CD4-positive, alpha-beta T cell treated with Interleukin-6 at 100 ng/mL for 8 hours (primary cell): Measurements from ENCODE around the gene TRAPPC3.

ENCODE experiments used
- DNase-seq: peaks from one replicate; pipeline ENCODE4 v3.0.0-alpha.2; 2020; ENCODE audit warnings: mixed read lengths, low spot score

TRAPPC3 gene

GRCh38 chr1:36098650-36099365, 50.5 kb downstream of the TRAPPC3 start:
- DNase-seq, result no peak

DNA sequence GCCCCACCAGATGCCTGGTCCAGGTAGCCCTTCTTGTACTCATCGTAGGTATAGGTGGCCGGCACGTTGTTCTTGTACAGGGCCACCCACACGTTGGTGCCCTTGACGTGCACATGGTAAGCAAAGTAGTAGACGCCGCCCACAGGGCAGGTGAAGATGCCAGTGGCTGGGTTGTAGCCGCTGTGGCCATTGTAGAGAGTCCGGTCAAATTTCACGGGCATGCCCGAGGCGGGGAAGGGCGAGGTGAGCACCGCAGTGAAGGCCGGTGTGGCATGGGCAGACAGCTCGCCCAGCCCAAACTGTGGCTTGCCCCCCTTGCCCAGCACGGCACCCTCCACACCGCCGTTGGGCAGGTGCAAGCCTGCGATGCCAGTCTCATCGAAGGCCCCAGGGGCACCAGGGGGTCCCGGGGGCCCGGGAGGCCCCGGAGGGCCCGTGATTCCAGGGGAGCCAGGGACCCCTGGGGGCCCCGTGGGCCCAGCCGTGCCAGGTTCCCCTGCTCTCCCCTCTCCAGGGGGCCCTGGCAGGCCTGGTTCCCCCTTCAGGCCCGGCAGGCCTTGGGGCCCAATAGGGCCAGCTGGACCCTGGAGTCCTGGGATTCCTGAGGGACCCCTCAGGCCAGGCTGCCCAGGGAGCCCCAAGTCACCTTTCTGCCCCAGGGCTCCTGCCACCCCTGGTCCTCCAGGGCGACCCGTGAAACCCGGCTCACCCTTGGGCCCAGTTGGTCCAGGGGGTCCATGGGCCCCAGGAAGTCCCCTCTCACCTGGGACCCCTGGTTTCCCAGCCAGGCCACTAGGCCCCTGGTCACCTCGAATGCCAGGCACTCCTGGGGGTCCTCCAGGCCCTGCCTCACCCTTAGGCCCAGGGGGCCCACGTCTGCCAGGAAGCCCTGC, 51.3 kb downstream of the TRAPPC3 start:
- no peak for DNase-seq

DNA sequence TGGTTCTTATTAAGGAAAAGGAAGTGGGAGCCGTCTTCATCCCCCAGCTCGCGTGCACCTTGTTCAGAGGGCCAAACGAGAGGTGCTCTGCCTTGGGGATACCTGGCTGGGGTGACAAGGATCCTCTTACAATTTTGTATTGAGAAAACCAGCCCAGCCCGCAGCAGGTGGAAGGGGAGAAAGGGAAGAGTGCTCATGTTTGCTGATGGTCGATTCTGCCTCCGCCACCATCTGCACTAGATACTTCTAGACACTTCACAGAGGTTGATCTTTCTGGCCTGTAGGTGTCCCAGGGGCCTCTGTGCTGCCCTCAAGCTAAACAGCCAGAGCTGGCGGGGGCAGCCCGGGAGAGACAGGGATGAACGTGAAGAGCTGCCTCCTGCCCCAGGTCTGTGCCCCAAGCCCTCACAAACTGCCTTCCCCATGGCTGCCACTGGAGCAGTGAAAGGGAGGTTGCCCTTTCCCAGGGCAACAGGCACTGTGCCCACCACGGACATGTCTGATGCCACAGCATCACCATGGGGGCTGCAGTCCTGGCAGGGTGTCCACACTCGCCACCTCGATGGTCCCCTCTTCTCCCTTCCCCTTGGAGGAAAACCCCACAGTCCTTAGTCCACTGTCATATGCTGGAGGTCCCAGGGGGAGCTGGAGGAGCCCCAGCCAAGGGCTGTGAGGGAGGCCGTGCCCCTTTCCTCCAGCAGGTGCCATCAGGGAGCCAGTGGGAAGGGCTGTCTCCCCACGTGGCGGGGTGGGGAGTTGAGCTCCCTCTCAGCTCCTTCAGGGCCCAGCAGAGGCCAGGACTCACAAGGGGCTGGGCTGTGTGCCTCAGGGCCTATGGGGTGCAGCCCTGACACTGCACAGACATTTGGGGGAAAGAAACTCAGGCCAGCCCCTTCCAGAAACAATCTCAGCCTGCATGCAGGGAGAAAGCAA, 52.5 kb downstream of the TRAPPC3 start:
- no peak for DNase-seq

DNA sequence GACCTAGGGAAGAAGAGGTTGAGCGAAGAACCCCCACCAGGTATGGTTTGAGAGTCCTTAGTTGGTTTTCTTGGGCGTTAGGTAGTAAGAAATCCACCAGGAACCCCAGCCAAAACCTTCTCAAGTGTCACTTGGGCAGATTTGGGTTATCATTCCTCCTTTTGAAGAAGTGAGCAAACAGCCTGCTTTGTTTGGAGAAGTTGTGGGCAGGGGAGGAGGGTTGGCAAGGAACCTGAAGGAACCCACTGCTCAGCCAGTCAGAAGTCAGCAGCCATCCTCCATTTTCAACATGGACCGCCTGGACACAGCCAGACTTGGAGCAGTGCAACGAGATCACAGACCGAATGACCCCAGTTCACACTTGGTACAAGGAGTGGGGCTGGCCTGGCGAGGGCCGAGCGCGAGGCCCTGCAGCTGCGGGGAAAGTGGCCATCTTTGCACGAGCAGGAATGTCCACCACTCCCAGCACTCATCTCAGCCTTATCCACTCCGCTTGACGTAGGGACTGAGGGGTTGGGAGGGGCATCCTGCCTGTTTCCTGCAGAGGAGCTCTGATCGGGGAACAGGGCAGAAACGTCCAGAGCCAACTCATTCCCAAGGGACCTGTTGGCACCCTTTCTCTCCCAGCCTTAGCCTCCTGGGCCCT, 53.4 kb downstream of the TRAPPC3 start:
- no peak for DNase-seq

GRCh38 chr1:36094621-36095061, 54.6 kb downstream of the TRAPPC3 start:
- no peak for DNase-seq

GRCh38 chr1:36093929-36094328, 55.4 kb downstream of the TRAPPC3 start:
- no peak for DNase-seq

DNA sequence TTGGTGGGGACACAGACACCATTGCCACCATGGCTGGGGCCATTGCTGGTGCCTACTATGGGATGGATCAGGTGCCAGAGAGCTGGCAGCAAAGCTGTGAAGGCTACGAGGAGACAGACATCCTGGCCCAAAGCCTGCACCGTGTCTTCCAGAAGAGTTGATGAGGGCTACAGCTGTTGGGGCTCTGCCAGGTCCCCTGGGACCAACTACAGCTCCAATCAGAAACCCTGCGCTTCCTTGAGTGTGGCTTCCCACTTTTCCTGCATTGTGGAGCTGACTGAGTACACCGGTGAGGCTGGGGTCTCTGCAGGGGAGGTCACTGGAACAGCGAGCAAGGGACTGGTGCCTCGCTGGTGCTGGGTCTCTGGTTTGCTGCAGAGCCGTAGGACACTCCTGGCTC, 56.1 kb downstream of the TRAPPC3 start:
- DNase-seq, result no peak

DNA sequence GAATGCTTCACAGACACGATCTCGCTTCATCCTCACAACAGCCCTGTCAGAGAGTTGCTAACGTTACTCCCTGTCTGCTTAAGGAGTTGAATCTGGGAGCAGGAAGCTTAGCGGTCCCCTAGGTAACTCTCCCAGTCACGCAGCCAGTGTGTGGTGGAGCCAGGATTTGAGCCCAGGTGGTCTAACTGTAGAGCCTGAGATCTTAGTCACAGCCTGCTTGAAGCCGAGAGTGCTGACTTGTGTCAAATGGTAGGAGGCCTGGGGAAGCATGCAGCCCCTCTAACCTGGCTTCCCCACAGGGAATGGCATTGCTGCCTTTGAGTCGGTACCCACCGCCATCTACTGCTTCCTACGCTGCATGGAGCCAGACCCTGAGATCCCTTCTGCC, 56.5 kb downstream of the TRAPPC3 start:
- no peak for DNase-seq

DNA sequence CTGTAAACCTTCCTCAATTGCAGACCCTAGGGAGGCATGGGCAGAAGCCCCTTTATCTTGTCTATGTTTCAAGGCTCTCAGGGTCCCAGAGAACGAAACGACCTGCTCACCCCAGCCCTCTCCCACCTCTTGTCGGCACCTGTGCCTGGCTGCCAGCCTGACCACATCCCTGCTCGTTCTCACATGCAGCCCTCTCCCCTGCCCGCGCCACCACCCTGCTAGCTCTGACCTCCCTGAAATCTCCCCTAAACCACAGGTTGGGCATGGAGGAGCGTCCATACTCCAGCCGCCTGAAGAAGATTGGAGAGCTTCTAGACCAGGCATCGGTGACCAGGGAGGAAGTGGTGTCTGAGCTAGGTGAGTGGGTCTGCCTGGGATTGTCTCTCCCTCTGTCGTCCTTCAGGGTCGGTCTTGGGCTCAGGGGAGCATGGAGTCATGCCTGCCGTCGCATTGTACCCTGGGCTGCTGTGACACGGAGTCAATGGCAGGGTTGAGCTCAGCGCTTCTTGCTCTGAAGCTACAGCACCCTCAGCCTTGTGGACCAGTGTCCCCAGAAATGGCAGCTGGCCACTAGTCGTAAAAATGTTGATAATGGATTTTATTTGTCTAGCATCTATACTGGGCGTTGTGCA, 57.0 kb downstream of the TRAPPC3 start:
- no peak for DNase-seq

DNA sequence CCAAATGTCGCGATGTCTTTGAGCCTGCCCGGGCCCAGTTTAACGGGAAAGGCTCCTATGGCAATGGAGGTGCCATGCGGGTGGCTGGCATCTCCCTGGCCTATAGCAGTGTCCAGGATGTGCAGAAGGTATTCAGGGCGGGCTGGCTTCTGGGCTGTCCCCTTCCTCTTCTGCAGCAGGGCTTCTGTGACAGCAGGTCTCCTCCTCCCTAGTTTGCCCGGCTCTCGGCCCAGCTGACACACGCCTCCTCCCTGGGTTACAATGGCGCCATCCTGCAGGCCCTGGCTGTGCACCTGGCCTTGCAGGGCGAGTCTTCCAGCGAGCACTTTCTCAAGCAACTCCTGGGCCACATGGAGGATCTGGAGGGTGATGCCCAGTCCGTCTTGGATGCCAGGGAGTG, 57.6 kb downstream of the TRAPPC3 start:
- DNase-seq, result no peak

DNA sequence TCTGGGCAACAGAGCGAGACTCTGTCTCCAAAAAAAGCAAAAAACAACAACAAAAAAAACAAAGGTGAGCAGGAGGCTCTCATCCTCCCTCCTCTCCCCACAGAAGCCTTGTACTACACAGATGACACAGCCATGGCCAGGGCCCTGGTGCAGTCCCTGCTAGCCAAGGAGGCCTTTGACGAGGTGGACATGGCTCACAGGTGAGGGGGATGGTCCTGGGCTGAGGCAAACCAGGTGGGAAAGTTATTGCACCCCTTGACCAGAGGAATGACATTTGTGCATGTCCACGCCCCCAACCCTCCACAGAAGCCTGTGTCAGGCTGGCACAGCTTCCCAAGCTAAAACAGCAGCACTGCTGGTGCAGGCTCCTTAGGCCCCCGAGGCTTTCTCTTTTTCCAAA, 58.1 kb downstream of the TRAPPC3 start:
- no peak for DNase-seq

DNA sequence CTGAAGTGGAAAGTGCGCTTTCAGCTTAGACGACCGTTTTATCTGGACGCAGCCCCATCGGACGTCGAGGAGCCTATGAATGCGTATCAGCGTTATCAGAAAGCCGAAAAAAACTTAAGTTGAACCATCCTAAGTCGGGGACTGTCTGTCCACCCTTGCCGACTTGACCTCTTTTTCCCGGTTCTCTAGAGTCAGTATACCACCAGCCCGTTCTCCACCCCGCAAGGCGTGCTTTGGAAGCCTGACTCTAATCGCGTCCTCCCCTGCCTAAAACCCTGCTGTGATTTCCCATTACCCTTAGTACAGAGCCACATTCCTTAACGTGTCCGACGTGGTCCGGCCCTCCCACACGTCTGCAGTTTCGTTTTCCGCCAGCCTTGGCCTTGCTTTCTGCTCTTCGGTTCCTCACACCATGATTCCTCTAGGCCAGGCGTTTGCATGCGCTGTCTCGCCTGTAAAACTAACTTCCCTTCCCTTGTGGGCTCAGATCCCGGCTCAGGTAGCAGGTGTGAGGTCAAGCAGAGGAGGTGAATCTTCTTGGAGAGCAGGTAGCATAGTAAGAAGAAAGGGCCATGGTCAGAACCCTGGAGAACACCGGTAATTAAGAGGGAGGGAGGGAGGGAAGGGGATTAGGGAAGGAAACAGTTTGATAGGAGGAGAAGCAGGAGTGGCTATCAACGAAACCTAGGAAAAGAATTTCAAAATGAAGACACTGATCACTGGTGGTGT, 59.7 kb downstream of the TRAPPC3 start:
- DNase-seq, result no peak

DNA sequence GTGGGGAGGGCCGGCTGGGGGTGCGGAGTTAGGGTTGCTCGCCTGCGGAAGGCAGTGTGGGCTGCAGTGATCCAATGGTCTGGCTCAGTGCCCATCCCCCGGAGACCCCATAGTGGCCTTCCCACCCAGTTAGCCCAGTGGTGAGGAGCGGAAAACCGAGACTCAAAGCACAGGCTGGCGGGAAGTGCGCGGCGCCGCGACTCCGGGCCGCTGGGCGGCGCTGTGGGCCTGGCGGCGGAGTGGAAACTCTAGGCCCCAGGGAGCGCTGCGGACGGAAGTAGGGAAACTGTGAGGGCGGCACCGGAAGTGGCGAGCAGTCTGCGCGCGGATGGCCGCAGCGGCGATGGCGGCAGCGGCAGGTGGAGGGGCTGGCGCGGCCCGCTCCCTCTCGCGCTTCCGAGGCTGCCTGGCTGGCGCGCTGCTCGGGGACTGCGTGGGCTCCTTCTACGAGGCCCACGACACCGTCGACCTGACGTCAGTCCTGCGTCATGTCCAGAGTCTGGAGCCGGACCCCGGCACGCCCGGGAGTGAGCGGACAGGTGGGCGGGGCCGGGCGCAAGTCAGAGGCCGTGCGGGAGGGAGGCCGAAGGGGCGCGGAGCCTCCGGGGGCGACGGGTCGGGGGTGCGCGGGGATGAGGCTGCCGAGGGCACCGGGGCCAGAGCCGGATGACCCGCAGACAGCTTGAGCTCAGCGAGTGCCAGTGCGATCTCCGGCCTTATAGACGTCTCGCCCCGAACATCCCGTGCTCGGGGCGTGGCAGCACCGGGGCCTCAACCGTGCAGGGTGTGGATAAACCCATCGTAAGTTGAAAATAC, 60.5 kb downstream of the TRAPPC3 start, which contains the start of gene ADPRS:
ADPRS (plus strand) TSS at position 316 of the 816 bp plus-strand sequence; CDS start at position 329, 13 bp downstream.
- peak; percentile 87 for DNase-seq

DNA sequence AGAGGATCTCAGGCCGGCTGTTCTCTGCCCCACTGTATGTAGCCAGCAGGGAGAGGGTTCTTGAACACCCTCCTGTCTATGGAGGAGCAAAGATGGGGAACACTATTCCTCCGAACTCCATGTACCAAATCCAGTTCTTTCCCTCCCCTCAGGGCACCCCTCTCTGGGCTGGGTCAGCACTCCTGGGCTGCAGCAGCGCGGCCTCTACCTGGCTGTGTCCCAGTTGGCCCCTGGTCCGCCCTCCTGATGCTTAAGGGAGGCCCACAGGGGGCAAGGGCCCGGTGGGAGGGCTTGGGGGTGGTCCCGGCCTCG, 61.1 kb downstream of the TRAPPC3 start:
- DNase-seq, result no peak

DNA sequence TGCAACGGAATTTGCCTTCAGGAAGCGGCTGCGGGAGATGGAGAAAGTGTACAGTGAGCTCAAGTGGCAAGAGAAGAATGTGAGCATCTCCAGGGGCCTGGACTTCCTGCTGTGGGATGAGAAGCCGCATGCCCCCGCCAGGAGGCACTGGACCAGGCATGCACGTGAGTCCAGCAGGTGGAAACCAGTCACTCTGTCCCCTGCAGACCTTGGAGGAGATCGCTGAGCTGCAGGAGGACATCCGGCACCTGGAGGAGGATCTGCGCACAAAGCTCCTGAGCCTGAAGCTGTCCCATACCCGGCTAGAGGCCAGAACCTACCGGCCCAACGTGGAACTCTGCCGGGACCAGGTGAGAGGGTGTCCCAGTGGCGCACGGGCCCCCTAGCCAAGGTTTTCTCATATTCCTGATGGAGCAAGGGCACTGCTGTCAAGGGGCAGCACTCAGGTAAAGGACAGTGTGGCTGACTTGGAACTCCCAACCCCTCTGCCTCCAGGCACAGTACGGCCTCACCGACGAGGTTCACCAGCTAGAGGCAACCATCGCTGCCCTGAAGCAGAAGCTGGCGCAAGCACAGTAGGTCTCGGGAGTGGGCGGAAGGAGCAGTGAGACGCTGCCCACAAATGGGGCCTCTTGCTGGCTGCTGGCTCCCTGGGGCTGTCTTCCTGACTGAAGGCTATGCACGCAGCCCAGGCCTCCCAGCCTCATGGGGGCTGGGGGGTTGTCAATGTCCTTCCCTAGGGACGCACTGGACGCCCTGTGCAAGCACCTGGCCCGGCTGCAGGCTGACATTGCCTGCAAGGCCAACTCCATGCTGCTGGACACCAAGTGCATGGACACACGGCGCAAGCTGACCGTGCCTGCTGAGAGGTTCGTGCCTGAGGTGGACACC, 61.8 kb downstream of the TRAPPC3 start:
- DNase-seq, result no peak
